DMS 273 treated with DMSO at 0.1 percent for 48 hours (cell line): ENCODE results near the gene DNAJC17.
A peak's percentile ranks its signal among the peaks of the same experiment; 100 is the strongest.

Experiments used
- DNase-seq: peaks from one replicate; lab custom pipeline; 2025; lab: John Stamatoyannopoulos, UW

The DNAJC17 gene

GRCh38 chr15:40790718-40791117 lies 16.6 kb downstream of the DNAJC17 start:
- no peak for DNase-seq

- no peak for DNase-seq
Observed at GRCh38 chr15:40789999-40790398, 17.3 kb downstream of the DNAJC17 start.

GRCh38 chr15:40789119-40789518 lies 18.2 kb downstream of the DNAJC17 start:
- no peak for DNase-seq

DNA sequence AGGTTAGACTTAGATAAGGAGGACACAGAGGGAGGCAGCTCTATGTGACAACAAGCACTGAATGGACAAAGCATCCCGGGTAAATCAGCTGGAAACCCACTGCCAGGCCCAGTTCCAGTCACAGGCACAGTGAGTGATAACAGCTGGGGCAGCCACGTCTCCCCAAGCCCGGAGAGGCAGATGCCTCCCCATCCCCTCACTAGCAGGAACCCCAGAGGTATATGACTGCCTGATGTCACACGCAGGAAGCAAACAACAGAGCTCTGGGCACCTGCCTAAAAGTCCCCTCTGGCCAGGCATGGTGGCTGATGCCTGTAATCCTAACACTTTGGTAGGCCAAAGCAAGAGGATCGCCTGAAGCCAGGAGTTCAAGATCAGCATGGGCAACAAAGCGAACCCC lies 19.3 kb downstream of the DNAJC17 start:
- no peak for DNase-seq

DNA sequence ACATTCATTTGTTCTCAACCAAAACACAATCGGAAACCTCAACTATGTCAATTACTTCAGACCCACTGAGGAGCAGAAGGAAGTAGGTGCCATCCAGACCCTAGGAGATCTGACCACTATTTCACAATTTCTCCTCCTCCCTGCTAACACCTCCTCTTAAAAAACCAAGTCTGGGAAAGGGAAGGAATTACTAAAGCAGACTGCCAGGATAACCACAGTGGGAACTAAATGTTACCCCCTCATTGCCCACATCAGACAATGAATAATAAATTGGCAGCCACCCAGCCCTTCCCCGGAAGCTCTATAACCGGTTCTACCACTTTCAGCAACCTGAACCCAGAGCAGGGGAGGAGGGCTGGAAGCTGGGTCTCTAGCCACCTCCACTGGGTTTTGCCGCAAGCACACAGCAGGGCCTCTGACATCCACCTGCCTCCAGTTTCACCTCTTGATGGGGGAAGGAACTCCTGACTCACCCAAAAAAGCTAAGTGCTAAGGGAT lies 19.9 kb downstream of the DNAJC17 start:
- no peak for DNase-seq

DNA sequence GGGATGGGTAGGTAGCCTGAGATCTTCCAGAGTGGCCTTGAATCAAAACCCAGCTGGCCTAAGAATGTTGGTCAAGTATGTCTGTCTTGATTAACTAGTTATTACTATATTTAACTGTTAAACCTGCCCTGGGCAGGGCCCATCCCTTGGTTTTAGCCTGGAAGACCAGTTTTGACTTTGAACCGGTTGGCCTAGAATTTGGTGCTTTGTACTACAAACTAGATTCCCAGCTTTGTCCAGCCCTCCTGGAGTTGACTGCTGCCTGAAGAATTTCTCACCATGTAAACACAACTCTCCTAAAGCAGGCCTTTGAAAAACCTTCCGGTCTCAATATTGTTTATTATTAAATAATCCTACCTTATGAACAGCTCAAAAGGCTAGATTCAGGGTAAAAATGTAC lies 21.5 kb downstream of the DNAJC17 start:
- no peak for DNase-seq

GRCh38 chr15:40785164-40785563 lies 22.1 kb downstream of the DNAJC17 start:
- no peak for DNase-seq

GRCh38 chr15:40782609-40783227 lies 24.6 kb downstream of the DNAJC17 start:
- DNase-seq = no peak

- no peak for DNase-seq
Observed at GRCh38 chr15:40776537-40777141, 30.6 kb downstream of the DNAJC17 start.

DNA sequence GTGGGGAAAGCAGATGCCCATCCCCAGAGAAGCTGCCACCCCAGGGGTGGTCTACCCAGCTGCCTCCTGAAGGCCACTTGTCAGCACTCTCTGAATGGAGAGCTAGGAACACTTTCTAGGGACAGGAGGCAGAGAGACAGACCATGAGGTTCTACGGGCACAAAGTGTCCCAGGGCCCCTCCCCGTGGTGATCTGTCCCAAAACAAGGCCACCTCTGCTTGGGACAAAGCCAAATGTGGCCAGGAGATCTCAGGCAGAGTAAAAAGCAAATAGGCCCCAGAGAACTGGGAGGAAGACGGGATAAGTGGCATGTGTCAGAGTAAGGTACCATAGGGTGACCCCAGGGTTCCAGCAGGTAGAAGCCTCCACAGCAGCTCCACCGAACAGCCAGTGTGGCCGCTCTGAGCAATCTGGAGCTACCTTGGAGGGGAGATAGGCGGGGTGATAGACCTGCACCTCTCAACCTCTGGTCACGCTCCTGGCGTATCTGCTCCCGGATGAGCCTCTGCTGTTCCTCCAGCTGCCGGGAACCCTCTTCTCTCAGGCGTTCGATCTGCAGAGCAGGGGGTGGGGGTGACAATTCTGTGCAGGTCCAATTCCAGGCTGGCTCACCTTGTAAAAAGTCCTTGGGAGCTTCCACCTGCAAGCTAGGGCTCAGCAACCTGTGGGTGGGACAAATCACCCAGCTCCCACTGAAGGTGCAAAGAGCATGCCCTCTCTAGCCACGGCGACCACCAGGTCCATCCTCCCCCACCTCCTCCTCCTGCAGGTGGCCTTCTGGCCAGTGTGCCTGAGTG lies 31.3 kb downstream of the DNAJC17 start:
- DNase-seq = no peak

GRCh38 chr15:40775007-40775406 lies 32.3 kb downstream of the DNAJC17 start:
- DNase-seq = no peak

DNA sequence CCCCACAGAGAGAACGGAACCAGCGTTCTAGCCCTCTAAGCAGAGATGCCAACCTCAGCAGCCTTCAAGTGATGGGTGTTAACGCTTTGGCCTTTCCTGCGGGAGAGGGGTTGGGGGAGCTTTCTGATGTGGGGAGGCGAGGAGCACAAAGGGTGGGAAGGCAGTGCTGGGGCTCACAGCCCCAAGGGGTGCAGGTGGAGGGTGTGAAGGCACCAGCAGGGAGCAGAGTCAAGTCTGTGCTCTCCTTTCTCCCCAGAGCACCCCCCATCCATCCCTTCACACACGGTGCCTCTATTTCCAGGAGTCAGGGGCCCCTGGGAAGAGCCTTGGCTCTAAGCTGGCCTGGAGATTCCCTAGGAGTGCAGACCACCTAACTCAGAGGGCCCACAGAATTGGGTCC lies 33.4 kb downstream of the DNAJC17 start:
- no peak for DNase-seq

DNA sequence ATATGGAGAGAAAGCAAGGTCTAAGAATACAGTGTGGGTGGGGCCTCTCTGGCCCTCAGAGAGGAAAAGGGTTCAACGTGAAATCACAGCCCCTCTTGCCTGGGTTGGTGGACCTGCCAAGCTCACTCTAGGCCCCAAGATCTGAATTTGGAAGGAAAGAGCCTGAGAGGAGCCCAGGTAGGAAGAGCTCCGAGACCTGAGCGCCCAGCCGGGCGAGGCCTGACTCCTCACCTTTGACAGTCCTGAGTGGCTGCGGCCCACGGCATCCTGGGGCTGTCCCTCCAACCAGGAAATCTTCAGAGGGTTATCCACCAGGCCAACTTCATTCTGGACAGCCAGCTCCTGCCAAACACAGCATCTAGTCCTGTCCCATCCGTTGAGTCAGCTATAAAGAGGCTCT lies 33.8 kb downstream of the DNAJC17 start:
- no peak for DNase-seq

DNA sequence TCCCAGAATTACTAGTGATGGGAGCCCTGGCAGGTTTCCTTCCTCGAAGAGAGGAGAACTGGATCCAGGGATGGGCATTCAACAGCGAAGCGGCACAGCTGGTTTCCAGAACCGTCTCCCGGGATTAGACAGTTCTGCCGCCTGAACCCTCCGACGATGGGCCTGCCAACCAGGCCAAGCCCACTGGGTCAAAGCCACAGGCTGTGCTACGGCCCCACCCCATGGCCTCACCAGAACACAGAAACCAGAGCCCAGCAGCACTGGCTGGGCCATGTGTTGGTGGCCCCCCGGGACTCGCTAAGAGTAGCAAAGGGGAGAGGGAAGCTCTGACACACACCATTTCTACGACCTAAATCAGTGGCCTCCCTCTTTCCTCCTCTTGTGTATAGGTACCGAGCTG lies 35.3 kb downstream of the DNAJC17 start:
- DNase-seq = no peak

DNA sequence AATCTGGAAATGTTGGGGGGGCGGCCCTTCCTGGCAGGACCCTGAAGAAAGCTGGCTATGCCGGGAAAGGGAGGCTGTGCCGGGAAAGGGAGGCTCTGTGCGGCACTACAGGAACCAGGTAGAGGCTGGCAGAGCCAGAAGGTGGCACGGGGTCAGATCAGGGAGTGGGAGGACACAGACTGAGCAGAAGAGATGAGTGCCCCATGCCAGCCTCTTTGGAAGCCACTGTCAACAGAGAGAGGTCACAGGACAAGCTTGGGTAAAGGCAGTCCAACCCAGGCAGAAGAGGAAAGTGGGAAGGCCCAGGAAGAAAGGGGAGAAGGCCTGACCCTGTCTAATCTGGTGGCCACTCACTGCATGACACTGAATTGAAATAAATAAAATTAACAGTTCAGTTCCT lies 36.0 kb downstream of the DNAJC17 start:
- DNase-seq = no peak

- DNase-seq = peak; percentile 27
Observed at GRCh38 chr15:40770147-40770721, 37.0 kb downstream of the DNAJC17 start.

DNA sequence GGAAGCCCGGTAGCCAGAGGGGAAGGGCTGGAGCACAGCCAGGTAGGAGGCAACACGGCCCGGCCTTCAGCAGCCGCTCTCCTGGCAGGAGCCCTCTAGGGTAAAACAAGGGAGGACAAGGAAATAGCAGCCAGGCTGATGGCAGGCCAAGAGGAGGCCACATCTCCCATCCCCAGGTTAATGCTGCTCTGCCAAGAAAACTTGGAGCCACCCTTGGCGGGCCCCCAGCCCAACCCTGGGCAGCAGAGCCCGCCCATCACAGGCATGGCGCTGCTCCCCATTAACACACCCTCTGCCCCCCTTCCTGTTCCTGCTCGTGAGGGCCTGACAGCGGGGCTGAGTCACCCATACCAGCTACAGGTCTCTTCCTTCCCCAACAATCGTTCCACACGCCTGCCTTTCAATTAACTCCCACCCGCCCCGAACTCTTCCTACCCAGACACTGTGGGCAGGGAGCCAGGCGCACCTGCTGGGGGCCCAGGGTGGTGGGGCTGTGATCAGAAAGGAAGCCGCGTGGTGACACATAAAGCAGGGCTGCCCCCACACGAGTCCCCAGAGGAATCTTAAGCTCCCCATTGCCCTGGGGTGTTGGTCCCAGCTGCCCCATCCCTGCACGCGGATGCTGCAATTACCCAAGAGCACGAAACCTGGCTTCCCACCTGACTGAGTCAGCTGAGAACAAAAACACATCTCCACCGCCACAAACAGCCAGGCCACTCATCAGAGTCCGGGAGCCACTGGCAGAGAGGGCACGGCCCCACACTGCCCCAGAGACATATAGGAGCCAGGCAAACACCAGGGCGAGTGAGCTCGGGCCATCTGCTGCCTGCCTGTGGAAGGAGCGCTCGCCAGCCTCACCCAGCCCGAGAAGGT lies 37.8 kb downstream of the DNAJC17 start, which contains the start of gene C15orf62:
C15orf62 (plus strand) TSS at position 707 of the 873 bp plus-strand sequence. CDS start 516 bp downstream, outside the sequence.
- no peak for DNase-seq

DNA sequence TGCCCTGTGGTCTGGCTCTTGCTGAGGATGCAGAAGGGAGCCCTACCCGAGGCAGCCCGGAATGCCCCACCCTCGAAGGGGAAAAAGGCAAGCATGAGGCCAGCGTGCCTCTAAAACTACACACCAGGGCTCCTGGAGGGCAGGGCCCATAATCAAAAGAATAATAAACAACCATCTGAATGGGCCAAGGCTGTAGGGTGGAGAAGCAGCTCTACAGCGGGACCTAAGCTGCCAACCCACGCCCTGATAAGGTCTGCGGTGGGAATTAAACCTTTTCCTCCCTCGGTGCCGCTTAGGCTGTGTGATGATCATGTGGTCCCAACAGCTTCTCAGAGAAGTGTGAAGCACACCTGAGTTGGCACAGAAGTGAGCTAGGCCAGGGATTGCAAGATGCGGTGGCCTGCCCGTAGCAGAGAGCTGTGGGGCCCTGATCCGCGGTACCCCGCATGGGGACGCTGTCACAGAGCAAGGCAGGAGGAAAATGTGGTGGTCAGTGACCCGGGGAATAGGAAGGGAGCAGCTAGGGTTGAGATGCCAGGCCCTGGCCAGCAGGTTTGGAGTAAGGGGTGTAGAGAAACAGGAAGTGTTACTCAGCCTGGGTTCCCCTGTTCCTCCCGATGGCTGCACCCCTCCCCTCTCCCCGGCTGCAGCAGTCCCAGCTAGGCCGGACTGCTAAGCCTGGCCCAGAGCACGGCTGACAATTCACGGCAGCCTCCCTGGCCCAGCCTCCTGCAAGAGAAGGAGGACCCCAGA lies 38.6 kb downstream of the DNAJC17 start:
- no peak for DNase-seq

- DNase-seq = no peak
Observed at GRCh38 chr15:40767838-40768500, 39.3 kb downstream of the DNAJC17 start.
